ENCODE measurements around the gene CASZ1. TPM values are rescaled to one million over a fixed set of nuclear protein-coding genes. Genes with fewer than 3 reads are reported as not detected.

Gene CASZ1
- total and polyA plus RNA-seq, 10 of the 15 experiments (the other 5 are each of a cell fraction or from before 2014, with no cell fraction given): 0.52 to 9.8 (median 3.7) TPM

GRCh38 chr1:10669570-10669969 is 126.9 kb downstream of the CASZ1 start:
- ChIA-PET RAD21 (ENCODE audit: unreplicated experiment) (no interaction called here), SMC1A (ENCODE audit: uncharacterized antibody, unreplicated experiment) (no interaction called here), POLR2A (no interaction called here), CTCF (no interaction called here)
- in situ Hi-C loops (cut with MboI): no loop called here
- Histone ChIP-seq H3K4me1 (ENCODE audit: control insufficient read depth, insufficient read depth, low read length) (no peaks in the 10 kb centered on the region), H4K20me1 (ENCODE audit: control insufficient read depth, insufficient read depth) (no peaks in the 10 kb centered on the region), H3K9ac (ENCODE audit: control insufficient read depth, insufficient read depth, low read length) (no peak overlapping the region), H3K27ac (ENCODE audit: control insufficient read depth, insufficient read depth) (no peak overlapping the region), H3K36me3 (ENCODE audit: control insufficient read depth in 2 of 2, insufficient read depth in 2 of 2, low read length in 1 of 2) (no peaks in the 10 kb centered on the region), H3K4me3 (no peak overlapping the region), H2AFZ (ENCODE audit: control insufficient read depth, low read depth, low read length) (no peak overlapping the region), H3K27me3 (replicated peaks in 1 of 2; ENCODE audit: control insufficient read depth in 2 of 2, insufficient read depth in 2 of 2, low read length in 1 of 2) (no peaks in the 10 kb centered on the region), H3K4me2 (ENCODE audit: control insufficient read depth, insufficient read depth) (no peak overlapping the region), H3K79me2 (ENCODE audit: control insufficient read depth, insufficient read depth, low read length) (no peaks in the 10 kb centered on the region), H3K9me3 (replicated peaks; ENCODE audit: control insufficient read depth, insufficient read depth, low read length) (no peaks in the 10 kb centered on the region)
- intact Hi-C loops (cut with micrococcal nuclease; ENCODE audit: unreplicated experiment): no loop called here
- no peak for ATAC-seq
- no TSS peak for BruUV-seq (replicated peaks)
- 65% methylated on average over 11 of the region's 12 CpGs for WGBS (ENCODE audit: insufficient coverage, insufficient replicate concordance, low lambda C conversion rate, missing lambda C conversion rate)
- TF ChIP-seq RCOR1 (conservative IDR thresholded peaks at IDR 0.05; ENCODE audit: low read depth, low read length): no peak
- TF ChIP-seq CTCF (IDR thresholded peaks at IDR 0.05 in 2 of 3, conservative IDR thresholded peaks at IDR 0.05 in 1 of 3; ENCODE audit: control insufficient read depth in 2 of 3, extremely low read depth in 1 of 3, insufficient read depth in 1 of 3, low read depth in 3 of 3, low read length in 3 of 3): no peak
- TF ChIP-seq, protein P1, sequence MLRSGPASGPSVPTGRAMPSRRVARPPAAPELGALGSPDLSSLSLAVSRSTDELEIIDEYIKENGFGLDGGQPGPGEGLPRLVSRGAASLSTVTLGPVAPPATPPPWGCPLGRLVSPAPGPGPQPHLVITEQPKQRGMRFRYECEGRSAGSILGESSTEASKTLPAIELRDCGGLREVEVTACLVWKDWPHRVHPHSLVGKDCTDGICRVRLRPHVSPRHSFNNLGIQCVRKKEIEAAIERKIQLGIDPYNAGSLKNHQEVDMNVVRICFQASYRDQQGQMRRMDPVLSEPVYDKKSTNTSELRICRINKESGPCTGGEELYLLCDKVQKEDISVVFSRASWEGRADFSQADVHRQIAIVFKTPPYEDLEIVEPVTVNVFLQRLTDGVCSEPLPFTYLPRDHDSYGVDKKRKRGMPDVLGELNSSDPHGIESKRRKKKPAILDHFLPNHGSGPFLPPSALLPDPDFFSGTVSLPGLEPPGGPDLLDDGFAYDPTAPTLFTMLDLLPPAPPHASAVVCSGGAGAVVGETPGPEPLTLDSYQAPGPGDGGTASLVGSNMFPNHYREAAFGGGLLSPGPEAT (IDR thresholded peaks at IDR 0.05; ENCODE audit: low read depth): no peak
- TF ChIP-seq, protein P2, sequence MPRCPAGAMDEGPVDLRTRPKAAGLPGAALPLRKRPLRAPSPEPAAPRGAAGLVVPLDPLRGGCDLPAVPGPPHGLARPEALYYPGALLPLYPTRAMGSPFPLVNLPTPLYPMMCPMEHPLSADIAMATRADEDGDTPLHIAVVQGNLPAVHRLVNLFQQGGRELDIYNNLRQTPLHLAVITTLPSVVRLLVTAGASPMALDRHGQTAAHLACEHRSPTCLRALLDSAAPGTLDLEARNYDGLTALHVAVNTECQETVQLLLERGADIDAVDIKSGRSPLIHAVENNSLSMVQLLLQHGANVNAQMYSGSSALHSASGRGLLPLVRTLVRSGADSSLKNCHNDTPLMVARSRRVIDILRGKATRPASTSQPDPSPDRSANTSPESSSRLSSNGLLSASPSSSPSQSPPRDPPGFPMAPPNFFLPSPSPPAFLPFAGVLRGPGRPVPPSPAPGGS (IDR thresholded peaks at IDR 0.05; ENCODE audit: borderline replicate concordance, insufficient read depth, low read depth, low read length, poor library complexity, severe bottlenecking): no peak
- no peak for TF ChIP-seq IKZF1 (conservative IDR thresholded peaks at IDR 0.05)
- DNase-seq (ENCODE audit: low read depth, low spot score): no peak
- FAIRE-seq: no peak
